ENCODE measurements around the gene CREBBP. TPM values are rescaled to one million over a fixed set of nuclear protein-coding genes. Genes with fewer than 3 reads are reported as not detected.

CREBBP gene
- total RNA-seq, 2 donors from 2014 or later, result 35.3 to 57.7 TPM

DNA sequence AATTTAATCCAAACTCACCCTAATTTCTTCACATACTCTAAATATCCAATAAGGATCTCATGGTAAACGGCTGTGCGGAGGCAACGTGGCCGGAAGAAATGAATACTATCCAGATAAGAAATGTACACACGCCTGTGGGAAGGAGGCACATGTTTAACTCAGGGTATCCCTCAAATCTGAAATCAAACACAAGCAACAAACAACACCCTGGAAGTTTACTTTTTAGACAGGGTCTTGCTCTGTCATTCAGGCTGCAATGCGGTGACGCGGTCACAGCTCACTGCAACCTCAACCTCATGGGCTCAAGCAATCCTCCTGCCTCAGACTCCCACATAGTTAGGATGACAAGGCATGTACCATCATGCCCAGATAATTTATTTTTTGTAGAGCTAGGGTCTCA is 142.0 kb downstream of the CREBBP start:
- H3K4me1 ChIP-seq, result peaks cover 30% of the 10 kb centered on the region
- TF ChIP-seq, protein P1, sequence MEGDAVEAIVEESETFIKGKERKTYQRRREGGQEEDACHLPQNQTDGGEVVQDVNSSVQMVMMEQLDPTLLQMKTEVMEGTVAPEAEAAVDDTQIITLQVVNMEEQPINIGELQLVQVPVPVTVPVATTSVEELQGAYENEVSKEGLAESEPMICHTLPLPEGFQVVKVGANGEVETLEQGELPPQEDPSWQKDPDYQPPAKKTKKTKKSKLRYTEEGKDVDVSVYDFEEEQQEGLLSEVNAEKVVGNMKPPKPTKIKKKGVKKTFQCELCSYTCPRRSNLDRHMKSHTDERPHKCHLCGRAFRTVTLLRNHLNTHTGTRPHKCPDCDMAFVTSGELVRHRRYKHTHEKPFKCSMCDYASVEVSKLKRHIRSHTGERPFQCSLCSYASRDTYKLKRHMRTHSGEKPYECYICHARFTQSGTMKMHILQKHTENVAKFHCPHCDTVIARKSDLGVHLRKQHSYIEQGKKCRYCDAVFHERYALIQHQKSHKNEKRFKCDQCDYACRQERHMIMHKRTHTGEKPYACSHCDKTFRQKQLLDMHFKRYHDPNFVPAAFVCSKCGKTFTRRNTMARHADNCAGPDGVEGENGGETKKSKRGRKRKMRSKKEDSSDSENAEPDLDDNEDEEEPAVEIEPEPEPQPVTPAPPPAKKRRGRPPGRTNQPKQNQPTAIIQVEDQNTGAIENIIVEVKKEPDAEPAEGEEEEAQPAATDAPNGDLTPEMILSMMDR (IDR thresholded peaks at IDR 0.05), result no peak
- no peak for TF ChIP-seq POLR2A (IDR thresholded peaks at IDR 0.05)
- no peaks in the 10 kb centered on the region for H3K9me3 ChIP-seq
- DNase-seq, result peak; percentile 59 to 84 (median 78)
- intact Hi-C loops (cut with DNase I), result no loop called here
- WGBS, 2 donors, result 29 to 40% methylated on average over 8 of the region's 8 CpGs
- H3K27ac ChIP-seq, result peak overlapping the region; percentile 44 to 78 (median 70)
- H3K4me3 ChIP-seq, result no peak overlapping the region
- no peaks in the 10 kb centered on the region for H3K27me3 ChIP-seq
- peaks cover 13 to 39% of the 10 kb centered on the region in 2 donors for H3K36me3 ChIP-seq (replicated peaks in 1 of 2; ENCODE audit: insufficient read depth in 1 of 2, low read depth in 2 of 2)
- ATAC-seq, result peak; percentile 91

DNA sequence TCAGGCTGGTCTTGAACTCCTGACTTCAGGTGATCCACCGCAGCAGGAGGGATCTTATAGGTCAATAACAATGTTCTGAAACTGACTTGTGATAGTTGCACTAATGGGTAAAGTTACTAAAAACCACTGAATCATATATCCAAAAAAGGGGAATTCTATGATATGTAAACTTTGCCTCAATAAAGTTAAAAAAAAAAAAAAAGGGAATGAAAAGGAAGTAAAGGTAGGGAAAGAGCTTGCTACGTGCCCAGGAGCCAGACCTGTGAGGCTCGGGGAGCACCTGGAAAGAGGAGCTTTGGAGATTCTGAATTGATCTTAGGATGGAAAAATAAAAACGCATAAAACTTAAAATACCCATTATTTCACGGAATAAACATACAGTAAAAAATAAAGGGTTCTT is 142.4 kb downstream of the CREBBP start:
- H3K27me3 ChIP-seq, result no peaks in the 10 kb centered on the region
- WGBS, 2 donors, result 39 to 55% methylated on average over 5 of the region's 5 CpGs
- H3K4me1 ChIP-seq, result peaks cover 26% of the 10 kb centered on the region
- H3K36me3 ChIP-seq (replicated peaks in 1 of 2; ENCODE audit: insufficient read depth in 1 of 2, low read depth in 2 of 2), result peaks cover 13 to 39% of the 10 kb centered on the region in 2 donors
- peak overlapping the region in 3 of 4 donors; percentile 44 to 72 (median 69) for H3K27ac ChIP-seq
- TF ChIP-seq, protein P1 (IDR thresholded peaks at IDR 0.05), result no peak
- no peak for TF ChIP-seq POLR2A (IDR thresholded peaks at IDR 0.05)
- H3K9me3 ChIP-seq, result no peaks in the 10 kb centered on the region
- no peak overlapping the region for H3K4me3 ChIP-seq
- peak in 1 of 4 donors; percentile 41 for DNase-seq
- intact Hi-C loops (cut with DNase I), result no loop called here
- ATAC-seq, result peak; percentile 10

DNA sequence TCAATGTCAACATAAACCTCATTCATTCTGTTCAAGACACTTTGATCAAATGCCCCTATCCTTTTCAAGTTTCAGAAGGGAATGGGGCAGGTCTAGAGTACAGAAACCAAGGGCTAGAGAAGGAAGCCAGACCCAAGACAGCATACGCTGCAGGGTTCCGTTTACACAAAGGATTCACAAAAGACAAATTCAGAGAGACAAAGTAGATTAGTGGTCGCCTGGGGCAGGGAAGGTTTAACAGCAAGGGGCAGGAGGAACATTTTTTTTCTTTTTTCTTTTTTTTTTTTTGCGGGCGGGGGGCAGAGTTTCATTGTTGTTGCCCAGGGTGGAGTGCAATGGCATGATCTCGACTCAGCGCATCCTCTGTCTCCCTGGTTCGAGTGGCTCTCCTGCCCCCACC is 143.3 kb downstream of the CREBBP start:
- no peak overlapping the region for H3K27ac ChIP-seq
- no peak overlapping the region for H3K4me3 ChIP-seq
- peaks cover 21% of the 10 kb centered on the region for H3K4me1 ChIP-seq
- H3K36me3 ChIP-seq (replicated peaks in 1 of 2; ENCODE audit: insufficient read depth in 1 of 2, low read depth in 2 of 2), result peaks cover 13 to 40% of the 10 kb centered on the region in 2 donors
- intact Hi-C loops (cut with DNase I), result no loop called here
- no peaks in the 10 kb centered on the region for H3K9me3 ChIP-seq
- TF ChIP-seq, protein P1 (IDR thresholded peaks at IDR 0.05), result no peak
- TF ChIP-seq POLR2A (IDR thresholded peaks at IDR 0.05), result no peak
- H3K27me3 ChIP-seq, result no peaks in the 10 kb centered on the region
- WGBS, 2 donors, result 94% methylated on average over 8 of the region's 8 CpGs
- ATAC-seq (no peak), DNase-seq (no peak)

DNA sequence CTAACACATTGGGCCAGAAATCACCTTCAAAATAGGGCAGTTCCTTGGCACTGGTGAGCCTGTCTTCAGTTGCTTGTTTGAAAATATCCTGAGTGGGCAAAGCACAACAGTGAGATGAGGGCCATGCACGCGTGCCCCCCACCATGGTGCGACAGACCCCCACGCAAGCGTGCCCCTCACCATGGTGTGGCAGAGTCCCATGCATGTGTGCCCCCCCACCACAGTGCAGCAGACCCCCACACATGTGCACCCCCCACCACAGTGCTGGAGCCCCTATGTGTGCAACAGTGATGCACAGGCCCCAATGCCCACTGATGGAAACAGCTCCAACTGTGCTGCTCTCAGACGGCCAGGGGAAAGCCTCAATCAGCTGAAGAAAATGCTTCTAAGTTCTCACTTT is 144.4 kb downstream of the CREBBP start:
- no peak for DNase-seq
- Histone ChIP-seq H3K4me1 (peaks cover 21% of the 10 kb centered on the region), H3K27me3 (no peaks in the 10 kb centered on the region), H3K36me3 (replicated peaks in 1 of 2; ENCODE audit: insufficient read depth in 1 of 2, low read depth in 2 of 2) (peaks cover 13 to 49% of the 10 kb centered on the region in 2 donors), H3K4me3 (no peak overlapping the region), H3K9me3 (no peaks in the 10 kb centered on the region), H3K27ac (no peak overlapping the region)
- no peak for ATAC-seq
- 98 to 100% methylated on average over 5 to 6 of the region's 6 CpGs for WGBS, 2 donors
- intact Hi-C loops (cut with DNase I), result no loop called here
- TF ChIP-seq, protein P1 (IDR thresholded peaks at IDR 0.05), result no peak
- no peak for TF ChIP-seq POLR2A (IDR thresholded peaks at IDR 0.05)

DNA sequence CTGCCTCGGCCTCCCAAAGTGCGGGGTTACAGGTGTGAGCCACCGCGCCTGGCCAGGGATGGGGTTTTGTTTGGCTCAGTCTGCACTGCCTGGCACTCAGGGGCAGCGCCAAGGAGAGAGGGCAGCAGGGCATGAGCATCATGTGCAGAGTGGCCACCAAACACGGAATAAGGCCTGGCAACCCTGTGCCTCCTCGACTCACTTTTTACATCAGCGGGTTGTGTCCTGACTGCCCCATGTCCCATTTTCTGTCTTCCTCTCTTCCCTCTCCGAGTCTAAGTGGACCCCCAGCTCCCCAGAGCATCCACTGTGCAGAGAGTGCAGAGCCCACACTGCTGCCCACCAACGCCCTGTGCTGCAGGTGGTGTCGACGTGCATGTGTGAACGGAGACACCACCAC is 145.0 kb downstream of the CREBBP start:
- intact Hi-C loops (cut with DNase I), result no loop called here
- TF ChIP-seq, protein P1 (IDR thresholded peaks at IDR 0.05), result no peak
- no peak for TF ChIP-seq POLR2A (IDR thresholded peaks at IDR 0.05)
- Histone ChIP-seq H3K4me1 (peaks cover 21% of the 10 kb centered on the region), H3K27ac (no peak overlapping the region), H3K4me3 (no peak overlapping the region), H3K36me3 (replicated peaks in 1 of 2; ENCODE audit: insufficient read depth in 1 of 2, low read depth in 2 of 2) (peaks cover 13 to 49% of the 10 kb centered on the region in 2 donors), H3K9me3 (no peaks in the 10 kb centered on the region), H3K27me3 (no peaks in the 10 kb centered on the region)
- DNase-seq (no peak), ATAC-seq (no peak)
- 96 to 98% methylated on average over 11 to 13 of the region's 13 CpGs for WGBS, 2 donors
